DMS153 (cell line): ENCODE results near the gene LUC7L2.
"Not testable (repeated sequence)": the region's sequence is repeated elsewhere in the genome, so short reads cannot be mapped to it uniquely, and the experiment has no call there.

Experiments used
- DNase-seq: peaks from one replicate; lab custom pipeline; 2025; lab: John Stamatoyannopoulos, UW

LUC7L2 gene

GRCh38 chr7:139359366-139360209, at the start of gene LUC7L2:
Gene LUC7L2, plus strand, starts transcription at chr7:139359894. Its CDS starts 368 bp downstream, at chr7:139360262.
- peak; percentile 97 for DNase-seq

GRCh38 chr7:139317939-139318505, 41.7 kb upstream of the LUC7L2 start:
- no peak for DNase-seq

- DNase-seq, result no peak
These were observed 38.5 kb upstream of the LUC7L2 start for GRCh38 chr7:139321071-139321745.

- DNase-seq, result not testable (repeated sequence)
These were observed 35.0 kb upstream of the LUC7L2 start for GRCh38 chr7:139324709-139325108.

- no peak for DNase-seq
These were observed 31.3 kb upstream of the LUC7L2 start for GRCh38 chr7:139328375-139328774.

- DNase-seq, result no peak
These were observed 30.6 kb upstream of the LUC7L2 start for GRCh38 chr7:139329119-139329518.

- no peak for DNase-seq
These were observed 29.2 kb upstream of the LUC7L2 start for GRCh38 chr7:139330333-139331030.

GRCh38 chr7:139332697-139333359, 26.9 kb upstream of the LUC7L2 start:
- DNase-seq, result no peak

GRCh38 chr7:139333443-139333842, 26.3 kb upstream of the LUC7L2 start:
- DNase-seq, result not testable (repeated sequence)

- no peak for DNase-seq
These were observed 25.1 kb upstream of the LUC7L2 start for GRCh38 chr7:139334399-139335150.

- DNase-seq, result no peak
These were observed 20.7 kb upstream of the LUC7L2 start for GRCh38 chr7:139339025-139339424.

- no peak for DNase-seq
These were observed 20.0 kb upstream of the LUC7L2 start for GRCh38 chr7:139339698-139340036.

GRCh38 chr7:139340037-139340807, 19.5 kb upstream of the LUC7L2 start:
- peak; percentile 99 for DNase-seq

GRCh38 chr7:139340808-139341057, 19.0 kb upstream of the LUC7L2 start:
- DNase-seq, result peak; percentile 69

- peak; percentile 81 for DNase-seq
These were observed 18.5 kb upstream of the LUC7L2 start, which contains the start of gene FMC1 for GRCh38 chr7:139341058-139341775. Gene FMC1, plus strand, starts transcription at chr7:139341337. Its CDS starts 48 bp downstream, at chr7:139341385.

- no peak for DNase-seq
These were observed 17.9 kb upstream of the LUC7L2 start for GRCh38 chr7:139341776-139342226.

- DNase-seq, result no peak
These were observed 14.7 kb upstream of the LUC7L2 start for GRCh38 chr7:139345042-139345441.

GRCh38 chr7:139351027-139351426, 8.7 kb upstream of the LUC7L2 start:
- DNase-seq, result no peak

- DNase-seq, result no peak
These were observed 5.0 kb upstream of the LUC7L2 start for GRCh38 chr7:139354729-139355128.

- DNase-seq, result no peak
These were observed 4.4 kb upstream of the LUC7L2 start for GRCh38 chr7:139355320-139355719.
